Activated naive CD4-positive, alpha-beta T cell (primary cell): ENCODE measurements around the gene PDHA2.
"Not testable (repeated sequence)": the region's sequence is repeated elsewhere in the genome, so short reads cannot be mapped to it uniquely, and the experiment has no call there.

Experiments
- DNase-seq, 4 experiments: peaks; one replicate each; lab custom pipeline; 2025; lab: John Stamatoyannopoulos, UW

Gene PDHA2

DNA sequence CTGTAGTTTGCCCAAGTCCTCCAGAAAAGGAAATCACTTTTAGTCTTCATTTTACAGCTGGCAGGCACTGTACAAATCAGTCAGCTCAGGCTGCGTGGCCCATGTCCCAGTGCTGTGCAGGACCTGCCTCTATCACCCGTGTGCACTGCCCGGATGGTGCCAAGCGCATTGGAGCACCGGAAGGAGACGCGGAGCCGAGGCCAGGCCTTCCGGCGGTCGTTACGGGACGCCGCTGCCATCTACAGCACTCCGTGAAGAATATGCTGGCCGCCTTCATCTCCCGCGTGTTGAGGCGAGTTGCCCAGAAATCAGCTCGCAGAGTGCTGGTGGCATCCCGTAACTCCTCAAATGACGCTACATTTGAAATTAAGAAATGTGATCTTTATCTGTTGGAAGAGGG lies at the start of gene PDHA2:
TSS of gene PDHA2 (plus strand) at position 203 of the 400 bp plus-strand sequence. CDS start at position 261, 58 bp downstream.
- DNase-seq = no peak

DNA sequence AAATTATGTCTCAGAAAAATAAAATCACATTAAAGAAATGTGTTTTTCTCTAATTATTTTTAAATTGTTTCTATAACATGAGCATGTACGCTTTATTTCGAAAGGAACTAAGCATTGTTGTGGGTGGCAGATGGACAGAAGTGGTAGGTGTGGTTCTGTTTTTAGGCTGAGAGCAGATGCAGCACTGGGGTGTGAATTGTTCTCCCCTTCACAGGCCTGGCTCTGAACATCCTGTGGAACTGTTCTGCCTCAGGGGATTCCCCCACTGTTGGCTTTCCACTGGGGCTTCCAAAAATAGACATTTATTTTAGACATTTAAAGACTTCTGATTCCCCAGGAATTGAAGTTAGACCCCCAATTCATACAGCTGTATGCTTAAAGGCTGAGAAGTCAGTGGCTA lies 41.9 kb upstream of the PDHA2 start:
- DNase-seq = no peak

DNA sequence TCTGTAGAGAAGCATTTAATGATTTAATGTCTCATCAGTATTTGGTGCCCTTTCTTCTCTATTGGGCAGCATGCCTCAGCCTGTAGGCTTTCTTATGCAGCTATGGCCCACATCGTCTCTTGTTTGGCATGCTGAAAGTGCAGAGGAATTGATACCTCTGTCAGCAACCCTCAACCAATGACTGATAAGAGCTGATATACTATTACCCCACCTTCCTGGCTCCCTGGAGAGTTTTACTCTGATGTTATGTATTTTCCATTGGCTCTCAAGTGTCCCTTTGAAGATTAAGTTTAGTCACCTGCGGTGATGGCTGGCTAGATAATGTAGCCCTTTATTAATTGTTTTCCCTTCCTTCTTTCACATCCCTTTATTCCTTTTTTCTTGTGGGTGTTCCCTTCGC lies 41.2 kb upstream of the PDHA2 start:
- DNase-seq = no peak

DNA sequence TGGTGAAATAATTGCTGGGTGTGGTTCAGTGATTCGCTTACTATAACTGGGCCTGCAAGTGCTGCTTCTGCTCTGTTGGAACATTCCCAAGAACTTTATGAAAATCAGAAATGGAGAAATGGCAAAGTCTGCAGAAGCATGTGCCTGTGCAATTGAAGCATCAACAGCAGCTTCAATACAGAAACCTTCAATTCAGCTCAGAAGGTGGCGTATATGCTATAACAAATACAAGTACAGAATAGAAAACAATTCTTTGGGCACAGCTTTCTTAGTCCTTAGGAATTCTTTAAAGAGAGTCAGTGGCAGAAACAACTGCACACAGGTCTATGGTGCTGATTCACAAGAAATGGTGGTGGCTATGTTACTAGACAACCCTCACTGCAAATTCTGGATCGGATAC lies 18.0 kb upstream of the PDHA2 start:
- DNase-seq = no peak

DNA sequence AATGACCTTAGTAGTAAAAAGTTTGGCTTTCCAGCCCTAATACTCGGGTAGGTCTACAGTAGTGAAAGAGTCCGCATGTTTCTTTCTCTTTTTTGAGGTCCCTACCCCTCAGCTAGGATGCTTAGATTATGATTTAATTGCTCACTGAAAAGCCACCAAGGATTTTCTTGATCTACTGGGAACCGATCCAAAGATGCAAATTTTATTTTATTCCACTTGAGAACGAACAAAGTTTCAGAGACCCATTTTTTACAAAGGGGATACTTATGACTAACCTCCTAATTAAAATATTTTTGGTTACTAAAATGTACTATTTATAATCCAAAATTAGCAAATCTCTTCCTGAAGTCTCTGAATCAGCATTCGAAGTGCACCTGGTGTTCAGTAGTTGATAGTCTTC lies 14.3 kb upstream of the PDHA2 start:
- DNase-seq = no peak

DNA sequence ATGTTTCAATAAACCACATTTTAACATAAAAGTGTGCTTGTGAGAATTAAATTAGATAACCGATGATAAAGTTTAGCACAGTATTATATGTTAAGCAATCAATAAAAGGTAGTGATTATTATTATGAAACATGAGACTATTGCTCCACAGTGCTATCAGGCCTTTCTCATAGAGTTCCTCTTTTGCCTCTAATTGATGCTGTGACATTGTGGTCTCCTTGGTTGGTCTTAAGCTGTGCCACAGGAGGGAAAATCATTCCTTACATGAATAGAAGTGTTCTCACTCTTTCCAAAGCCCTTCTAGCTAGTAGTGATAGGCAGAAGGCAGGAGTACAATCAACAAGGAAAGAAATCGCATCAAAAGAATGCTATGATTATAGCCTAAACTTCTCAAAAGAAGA lies 9.2 kb upstream of the PDHA2 start:
- DNase-seq = no peak

DNA sequence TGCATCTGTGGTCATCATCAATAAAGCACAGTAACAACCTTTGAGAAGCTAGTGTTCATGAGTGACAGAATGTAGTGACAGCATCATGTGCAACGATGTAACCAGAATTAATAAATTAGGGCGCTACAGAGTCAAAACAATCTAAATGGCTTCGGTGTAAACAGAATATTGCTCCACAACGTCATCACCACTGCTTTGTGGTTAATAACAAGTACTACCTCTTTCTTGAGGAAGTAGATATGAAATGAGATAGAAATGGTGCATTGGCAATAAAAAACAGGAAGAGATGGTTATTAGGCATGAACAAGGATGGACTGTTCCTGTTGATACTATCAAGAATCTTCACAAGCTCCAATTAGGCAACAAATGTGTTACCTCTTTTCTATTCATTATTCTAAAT lies 8.7 kb upstream of the PDHA2 start:
- DNase-seq = no peak

DNA sequence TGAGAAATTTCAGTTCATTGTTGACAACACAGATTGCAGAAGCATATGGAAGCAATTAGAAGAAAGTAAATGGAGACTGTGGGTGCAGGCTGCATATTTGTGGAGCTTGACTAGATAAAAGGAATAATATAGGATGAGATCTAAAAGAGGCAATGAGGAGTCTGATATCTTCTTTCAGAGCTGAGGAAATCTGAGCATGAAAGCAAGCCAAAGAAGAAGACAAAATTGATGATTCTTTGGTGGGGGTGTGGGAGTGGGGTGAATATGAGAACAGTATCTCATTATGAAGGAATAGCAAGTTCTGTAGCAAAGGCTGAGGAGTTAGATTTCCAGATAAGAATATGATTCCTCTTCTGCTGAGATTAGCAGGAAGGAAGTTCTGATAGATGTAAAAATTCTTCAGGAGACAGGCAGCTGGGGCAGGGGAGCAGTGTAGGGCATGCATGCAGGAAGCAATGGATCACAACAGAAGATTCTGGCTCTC lies 6.1 kb upstream of the PDHA2 start:
- DNase-seq = no peak

DNA sequence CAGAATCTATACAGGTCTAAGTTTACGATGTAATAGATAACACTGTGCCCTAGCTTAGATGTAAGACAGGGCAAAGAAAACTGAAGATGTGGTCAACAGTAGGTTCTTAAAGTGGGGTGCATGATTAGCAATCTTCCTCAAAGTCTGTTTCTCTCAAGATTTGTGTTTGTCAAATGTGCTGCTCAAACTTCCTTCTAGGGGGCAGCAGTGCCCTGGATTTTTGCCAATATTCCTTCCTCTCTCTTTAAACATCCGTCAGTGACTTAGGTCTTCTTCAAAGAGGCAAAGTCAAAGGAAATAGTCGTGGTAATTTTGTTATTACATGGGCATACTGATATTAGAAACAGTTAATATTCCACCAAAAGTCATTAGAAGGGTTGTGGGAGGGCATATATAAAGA lies 4.2 kb upstream of the PDHA2 start:
- no peak for DNase-seq

DNA sequence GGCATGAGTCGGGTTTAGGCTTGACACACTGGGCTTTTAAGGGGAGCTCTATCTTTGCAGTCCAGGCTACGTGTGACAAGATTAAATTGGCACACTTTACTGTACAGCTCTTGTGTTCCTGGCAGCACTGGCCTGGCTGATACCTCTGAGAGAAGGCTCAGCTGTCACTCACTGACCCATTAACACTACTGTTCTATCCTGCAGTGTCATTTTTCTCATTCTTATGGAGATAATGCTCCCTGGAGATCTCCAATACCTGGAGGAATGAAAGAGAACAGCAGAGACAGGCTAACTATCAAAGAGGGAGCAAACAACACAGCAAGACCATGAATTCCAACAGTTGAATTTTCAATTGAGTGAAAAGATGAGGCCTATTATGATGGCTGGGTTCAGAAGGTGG lies 1.7 kb upstream of the PDHA2 start:
- DNase-seq = no peak

DNA sequence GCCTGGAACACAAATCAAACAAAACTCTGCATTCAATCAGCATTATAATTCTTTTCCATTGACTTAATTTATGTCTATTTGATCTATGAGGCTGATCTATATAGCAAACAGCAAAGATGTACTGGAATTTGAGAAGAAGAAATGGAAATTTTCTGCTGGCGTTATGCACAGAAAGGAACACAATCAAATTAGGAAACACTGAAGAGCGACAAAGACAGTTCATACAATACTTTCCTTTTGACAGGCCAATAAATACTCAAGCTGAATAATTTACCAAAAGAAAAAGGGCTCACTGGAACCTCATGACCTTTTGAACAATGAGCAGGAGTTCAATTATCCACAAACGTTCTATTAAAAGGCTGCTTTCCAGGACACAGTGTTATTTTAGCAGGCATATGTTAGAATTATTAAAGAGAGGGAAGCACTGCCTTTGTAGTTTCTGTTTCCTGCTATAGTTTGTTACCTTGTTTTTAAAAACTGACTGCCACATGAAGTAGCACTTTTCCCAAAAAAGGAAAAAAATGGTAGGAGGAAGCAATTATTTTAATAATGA lies 8.1 kb downstream of the PDHA2 start:
- no peak for DNase-seq

DNA sequence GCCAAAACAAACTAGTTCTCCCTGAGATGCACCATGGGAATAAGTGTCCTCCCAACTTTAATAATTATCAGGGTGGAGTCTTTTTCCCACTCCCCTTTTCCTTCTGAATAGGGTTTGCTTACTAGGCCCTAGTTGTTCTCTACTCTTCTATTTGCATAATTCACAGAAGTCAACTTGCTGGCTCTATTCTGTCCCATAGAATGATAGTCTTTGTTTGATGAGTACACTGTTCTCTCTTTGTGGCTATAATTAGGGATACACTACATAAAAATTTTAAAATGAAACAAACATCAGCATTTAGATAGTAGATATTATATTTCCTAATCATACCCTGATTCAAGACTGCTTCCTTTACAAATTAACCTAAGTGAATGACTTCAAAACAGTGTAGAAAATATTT lies 10.3 kb downstream of the PDHA2 start:
- no peak for DNase-seq

DNA sequence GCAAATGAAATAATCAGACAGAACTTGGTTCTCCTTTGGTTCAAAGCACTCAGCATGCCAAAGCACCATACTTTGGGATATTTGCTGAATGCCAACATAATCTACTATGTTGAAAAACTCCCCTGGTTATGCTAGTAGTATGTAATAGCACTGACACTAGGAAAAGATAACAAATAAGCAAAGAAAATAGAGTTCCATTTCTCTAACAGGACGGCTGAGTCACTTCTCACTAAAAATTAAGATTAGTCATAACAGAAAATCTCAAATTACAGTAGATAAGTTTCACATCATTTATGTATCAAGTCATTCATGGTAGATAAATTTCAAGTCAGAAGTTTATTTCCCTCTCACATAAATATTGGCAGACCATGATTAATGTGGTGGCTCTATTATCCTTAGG lies 17.9 kb downstream of the PDHA2 start:
- no peak for DNase-seq

DNA sequence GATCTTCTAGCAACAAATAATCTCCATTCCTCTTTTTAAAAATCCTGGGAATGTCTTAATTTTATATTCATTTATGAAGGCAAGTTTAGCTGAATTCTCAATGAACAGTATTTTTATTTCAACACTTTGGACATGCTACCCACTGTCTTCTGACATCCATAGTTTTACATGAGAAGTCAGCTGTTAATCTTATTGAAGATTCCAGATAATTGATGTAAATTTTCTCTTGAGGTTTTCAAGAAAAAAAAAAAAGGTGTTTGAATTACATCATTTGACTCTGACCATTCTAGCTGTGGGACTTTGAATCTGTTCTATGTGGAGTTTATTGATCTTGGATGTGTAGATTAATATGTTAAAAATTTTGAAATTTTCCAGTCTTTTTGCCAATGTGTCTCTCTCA lies 28.0 kb downstream of the PDHA2 start:
- no peak for DNase-seq

DNA sequence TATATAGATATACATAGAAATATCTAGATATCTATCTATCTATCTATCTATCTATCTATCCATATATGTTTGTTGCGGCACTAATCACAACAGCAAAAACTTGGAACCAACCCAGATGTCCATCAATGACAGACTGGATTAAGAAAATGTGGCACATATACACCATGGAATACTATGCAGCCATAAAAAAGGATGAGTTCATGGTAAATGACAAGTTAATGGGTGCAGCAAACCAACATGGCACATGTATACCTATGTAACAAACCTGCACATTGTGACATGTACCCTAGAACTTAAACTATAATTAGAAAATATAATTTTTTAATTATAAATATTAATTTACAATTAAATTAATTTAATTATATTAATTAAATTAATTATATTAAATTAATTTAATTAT lies 29.5 kb downstream of the PDHA2 start:
- not testable (repeated sequence) for DNase-seq

DNA sequence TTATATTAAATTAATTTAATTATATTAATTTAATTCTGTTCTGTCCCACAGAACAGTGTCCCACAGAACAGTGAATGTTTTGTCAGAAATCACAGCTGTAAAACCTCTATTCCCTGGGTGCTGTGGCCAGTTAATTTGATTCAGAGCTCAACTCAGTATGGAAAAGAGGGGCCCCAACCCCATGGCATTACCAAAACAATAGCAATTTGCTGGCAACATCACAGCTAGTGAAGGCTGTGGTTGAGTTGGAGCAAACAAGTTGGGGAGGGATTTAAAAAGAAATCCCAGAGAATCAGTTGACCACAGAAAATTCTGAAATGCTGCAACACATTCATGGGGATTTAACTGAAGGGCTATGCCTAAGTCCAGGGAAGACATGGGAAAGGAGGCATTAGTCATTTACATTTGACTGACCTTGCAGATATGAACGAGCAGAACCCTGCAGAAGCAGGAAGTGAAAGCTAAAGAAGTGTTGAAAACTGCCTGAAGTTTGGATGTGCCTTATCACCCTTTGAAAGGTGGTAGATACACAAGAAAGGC lies 30.1 kb downstream of the PDHA2 start:
- no peak for DNase-seq

DNA sequence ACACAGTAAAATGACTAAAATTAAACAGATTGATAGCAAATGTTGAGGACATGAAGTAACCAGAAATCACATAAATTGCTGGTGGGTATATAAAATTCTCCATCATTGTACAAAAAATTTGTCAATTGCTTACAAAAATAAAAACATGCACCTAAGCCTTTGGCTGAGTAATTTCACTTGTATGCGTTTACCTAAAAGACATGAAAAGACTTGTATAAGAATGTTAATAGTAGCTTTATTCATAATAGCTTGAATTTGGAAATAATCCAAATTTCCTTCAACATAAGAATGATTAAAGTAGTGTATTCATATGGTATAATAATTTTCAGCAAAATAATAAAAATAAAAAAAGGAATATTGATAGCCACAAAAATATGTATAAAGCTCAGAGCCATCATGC lies 37.7 kb downstream of the PDHA2 start:
- no peak for DNase-seq

DNA sequence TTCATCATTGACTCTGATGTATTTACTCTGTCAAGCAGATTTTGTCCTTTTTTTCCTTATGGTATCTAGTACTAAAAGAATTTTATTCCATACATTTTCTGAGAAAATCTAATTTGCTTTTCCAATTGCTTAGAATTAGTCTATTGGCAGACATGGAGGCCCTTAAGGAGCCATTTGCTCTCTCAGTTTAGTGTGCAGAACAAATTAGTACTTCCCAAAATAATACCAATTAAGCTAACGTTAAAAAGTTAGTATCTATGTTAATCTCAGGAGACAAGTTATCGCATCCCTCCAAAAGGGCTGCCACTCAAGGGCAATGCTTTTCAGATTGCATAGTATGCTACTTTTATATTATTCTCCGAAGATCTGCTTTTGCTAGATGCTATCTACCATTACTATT lies 47.7 kb downstream of the PDHA2 start:
- no peak for DNase-seq

DNA sequence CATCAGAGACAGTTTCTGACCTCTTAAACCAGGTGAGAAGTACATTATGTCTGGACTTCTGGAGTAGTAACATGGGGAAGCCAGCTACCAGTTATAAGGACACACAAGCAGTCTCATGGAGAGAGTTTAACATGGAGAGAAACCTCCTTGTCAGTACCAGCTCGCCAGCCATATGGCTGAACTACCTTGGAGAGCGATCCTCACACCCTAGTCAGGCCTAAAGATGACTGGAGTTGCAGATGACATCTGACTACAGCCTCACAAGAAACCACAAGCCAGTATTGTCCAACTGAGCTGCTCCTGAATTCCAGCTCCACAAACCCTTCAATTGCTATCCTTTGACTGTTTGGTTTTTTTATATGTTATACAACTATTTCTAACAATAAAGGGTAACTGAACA lies 49.8 kb downstream of the PDHA2 start:
- no peak for DNase-seq
